HL-60/S4 treated with retinoic acid at 250 ng/mL for 4 days and 3 days (cell line): Measurements from ENCODE around the gene OR6M1.

Experiments used
- in situ Hi-C: fragments of 300-500 bp; cut with MboI; formaldehyde crosslinking; loops from 2 replicates; pipeline ENCODE4 v1.7.0; 2022; ENCODE audit warnings: low sequenced_read_pairs

Gene OR6M1, protein sequence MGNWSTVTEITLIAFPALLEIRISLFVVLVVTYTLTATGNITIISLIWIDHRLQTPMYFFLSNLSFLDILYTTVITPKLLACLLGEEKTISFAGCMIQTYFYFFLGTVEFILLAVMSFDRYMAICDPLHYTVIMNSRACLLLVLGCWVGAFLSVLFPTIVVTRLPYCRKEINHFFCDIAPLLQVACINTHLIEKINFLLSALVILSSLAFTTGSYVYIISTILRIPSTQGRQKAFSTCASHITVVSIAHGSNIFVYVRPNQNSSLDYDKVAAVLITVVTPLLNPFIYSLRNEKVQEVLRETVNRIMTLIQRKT

DNA sequence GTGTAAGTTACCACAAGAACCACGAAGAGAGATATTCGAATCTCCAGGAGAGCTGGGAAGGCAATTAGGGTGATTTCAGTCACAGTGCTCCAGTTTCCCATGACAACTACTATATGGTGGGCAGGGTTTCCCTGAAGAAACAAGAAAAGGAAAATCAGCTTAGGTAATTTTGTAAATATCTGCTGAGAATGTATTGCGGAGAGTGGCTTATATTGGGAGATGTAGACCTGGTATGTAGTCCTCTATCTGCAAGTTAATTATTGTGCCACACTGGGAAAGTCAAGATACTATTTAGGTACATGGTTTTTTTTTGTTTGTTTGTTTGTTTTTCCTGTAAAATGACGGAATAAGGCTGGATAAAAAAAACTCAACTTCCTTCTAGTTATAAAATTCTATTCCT lies at the start of gene OR6M1:
OR6M1 (minus strand) TSS at position 101 of the 400 bp plus-strand sequence; CDS start at position 101, 0 bp downstream.
- in situ Hi-C loops, result no loop called here

DNA sequence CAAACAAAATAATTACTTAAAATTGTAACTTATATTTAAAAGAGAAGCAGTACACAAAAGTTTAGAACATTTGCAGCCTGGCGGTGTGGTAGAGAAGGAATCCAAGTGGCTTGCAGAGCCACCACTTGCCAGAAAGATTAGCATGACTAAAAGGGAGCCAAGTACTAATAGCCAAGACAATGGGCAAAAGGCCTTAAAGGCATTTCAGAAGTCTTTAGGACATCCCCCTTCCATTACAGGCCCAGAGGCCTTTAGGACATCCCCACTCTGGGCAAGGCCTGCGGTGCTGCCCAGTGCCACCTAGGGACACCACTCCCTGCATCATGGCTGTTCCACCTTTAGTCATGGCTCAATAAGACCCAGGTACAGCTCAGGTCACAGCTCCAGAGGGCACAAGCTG lies 46.9 kb upstream of the OR6M1 start:
- in situ Hi-C loops, result no loop called here

DNA sequence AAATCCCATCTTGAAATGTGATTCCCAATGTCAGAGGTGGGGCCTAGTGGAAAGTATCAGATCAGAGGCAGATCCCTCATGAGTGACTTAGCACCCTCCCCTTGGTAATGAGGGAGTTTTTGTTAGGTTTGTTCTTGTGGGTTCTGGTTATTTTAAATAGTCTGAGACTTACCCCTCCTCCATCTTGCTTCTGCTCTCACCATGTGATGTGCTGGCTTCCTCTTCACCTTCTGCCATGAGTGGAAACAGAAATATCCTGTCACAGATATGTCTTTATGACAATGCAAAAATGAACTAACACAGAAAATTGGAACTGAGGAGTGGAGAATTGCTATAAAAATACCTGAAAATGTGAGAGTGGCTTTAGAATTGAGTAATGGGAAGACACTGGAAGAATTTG lies 46.2 kb upstream of the OR6M1 start:
- in situ Hi-C loops, result no loop called here

DNA sequence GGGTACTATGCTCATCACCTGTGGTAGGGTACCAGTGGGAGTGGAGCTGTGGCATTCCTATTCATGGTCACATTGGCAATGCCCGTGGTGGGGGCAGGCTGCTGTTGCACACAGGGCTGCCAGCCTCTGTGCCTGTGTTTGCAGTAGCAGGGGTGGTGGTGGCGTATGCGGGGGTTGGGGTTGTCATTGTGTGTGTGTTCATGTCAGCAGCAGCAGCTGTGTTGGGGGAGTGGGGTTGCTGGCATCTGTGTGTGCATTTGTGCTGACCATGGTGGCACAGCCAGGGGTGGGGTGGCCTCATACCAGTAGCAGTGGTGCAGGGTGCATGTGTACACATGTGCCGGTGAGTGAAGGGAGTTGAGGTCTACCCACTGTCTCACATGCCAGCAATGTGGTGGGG lies 45.0 kb upstream of the OR6M1 start:
- in situ Hi-C loops, result no loop called here

DNA sequence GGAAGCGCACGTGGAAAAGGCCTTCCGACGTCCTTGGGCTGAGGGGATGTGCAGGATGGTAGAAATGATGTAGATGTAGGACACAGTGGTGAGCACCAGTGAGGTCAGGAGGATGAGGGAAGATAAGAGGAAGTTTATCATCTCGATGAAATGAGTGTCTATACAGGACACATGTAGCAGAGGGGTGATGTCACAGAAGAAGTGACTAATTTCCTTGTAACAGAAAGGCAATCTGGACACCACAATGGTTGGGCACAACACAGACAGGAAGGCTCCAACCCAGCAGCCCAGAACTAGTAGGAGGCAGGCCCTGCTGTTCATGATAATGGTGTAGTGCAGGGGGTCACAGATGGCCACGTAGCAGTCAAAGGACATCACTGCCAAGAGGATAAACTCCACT lies 35.0 kb upstream of the OR6M1 start:
- in situ Hi-C loops, result no loop called here

DNA sequence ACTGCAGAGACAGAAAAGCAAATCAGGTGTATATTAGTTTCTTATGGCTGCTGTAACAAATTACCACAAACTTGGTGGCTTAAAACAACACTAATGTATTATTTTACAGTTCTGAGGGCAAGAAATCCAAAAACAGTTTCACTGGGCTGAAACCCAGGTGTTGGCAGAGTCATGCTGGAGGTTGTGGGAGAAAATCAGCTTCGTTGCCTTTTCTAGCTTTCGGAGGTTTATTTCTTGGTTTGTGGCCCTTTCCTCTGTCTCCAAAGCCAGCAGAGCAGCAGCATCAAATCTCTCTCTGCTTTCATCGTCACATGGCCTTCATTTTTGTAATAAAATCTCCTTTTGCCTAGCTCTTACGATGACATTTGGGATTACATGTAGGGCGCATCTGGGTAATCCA lies 33.0 kb upstream of the OR6M1 start:
- in situ Hi-C loops, result no loop called here

DNA sequence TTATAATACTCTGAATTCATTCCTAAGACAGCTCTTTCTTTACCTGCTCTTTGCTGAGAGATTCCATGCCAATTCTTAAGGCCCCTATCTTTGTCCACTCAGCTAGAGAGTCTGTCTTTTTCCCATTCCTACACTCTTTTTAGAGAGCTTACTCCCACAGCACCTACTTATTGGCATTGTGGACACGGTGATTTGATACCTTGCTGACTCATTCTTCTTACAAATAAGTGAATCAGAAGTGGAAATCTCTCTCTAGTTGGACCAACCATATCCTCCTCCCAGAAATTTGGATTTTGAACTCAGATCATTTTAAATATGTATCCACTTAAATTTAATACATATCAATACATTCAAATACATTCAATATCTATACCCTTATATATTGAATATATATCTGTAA lies 32.5 kb upstream of the OR6M1 start:
- in situ Hi-C loops, result no loop called here

DNA sequence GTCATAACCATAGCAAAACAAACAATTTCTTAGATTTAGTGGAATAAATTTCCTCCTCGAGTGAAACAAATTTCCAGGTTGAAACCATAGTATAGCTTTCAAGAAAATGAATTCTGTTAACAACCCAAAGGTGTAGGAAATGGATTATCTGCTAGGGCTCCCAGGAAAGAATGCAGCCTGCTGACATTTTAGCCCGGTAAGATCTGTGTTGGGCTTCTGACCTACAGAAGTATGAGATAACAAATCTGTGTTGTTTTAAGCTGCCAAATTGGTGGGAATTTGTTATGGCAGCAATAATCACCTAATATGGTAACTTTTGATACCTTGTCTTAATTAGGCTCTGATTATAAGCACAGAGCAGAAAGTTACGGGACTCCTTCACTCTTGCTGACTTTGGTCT lies 32.0 kb upstream of the OR6M1 start:
- in situ Hi-C loops, result no loop called here

DNA sequence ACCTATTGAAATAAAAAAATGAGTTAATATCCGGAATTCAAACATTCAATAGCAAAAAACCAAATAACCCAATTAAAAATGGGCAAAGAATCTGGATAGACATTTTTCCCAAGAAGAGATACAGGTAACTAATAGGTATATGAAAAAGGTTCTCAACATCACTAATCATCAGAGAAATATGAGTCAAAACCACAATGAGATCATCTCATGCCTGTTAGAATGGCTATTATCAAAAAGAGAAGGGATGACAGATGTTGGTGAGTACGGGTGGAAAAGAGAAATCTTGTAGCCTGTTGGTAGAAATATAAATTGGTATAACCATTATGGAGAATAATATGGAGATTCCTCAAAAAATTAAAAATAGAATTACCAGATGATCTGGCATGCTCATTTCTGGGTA lies 26.9 kb upstream of the OR6M1 start:
- in situ Hi-C loops, result no loop called here

DNA sequence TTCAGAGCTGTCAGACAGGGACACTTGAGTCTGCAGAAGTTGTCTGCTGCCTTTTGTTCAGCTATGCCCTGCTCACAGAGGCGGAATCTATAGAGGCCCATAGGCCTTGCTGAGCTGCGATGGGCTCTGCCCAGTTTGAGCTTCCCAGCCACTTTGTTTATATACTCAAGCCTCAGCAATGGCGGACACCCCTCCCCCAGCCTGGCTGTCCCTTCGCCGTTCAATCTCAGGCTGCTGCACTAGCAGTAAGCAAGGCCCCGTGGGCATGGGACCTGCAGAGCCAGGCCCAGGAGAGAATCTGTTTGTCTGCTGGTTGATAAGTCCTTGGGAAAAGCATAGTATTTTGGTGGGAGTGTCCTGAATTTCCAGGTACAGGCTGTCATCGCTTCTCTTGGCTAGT lies 23.6 kb upstream of the OR6M1 start:
- in situ Hi-C loops, result no loop called here

DNA sequence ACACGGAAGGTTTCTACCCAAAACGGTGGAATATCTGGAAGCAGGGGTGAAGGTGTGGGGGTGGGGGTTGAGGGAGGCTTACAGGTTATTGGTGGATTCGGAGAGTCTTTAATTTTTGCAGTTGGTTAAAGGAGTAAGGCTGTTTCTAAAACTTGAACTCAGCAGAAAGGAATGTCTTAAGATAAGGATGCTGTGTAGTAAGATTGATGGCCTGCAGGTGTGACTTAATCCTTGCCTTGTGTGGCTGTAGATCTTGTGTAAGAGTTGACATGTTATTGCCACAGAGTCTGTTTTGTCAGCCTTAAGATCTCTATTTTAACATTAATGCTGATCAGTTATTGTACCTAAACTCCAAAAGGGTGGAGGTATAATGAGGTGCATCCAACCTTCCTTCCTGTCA lies 16.4 kb upstream of the OR6M1 start:
- in situ Hi-C loops, result no loop called here

DNA sequence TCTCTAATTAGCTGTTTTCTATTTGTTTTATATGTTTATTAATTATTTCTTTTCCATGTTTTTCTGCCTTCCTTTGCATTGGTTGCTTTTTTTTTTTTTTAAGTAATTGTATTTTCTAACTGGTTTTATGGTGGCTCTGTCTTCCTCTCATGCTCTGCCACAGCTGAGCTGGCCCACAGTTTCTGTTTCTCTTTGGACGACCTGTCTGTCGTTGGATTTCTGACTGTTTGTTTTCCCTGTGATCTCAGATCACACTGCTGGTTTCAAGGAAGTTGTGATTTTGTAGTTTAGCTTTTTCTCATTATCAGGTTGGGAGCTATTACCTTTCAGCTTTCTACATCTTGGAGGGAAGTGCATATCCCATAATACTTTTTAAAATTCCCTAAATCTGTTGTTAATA lies 15.9 kb upstream of the OR6M1 start:
- in situ Hi-C loops, result no loop called here

DNA sequence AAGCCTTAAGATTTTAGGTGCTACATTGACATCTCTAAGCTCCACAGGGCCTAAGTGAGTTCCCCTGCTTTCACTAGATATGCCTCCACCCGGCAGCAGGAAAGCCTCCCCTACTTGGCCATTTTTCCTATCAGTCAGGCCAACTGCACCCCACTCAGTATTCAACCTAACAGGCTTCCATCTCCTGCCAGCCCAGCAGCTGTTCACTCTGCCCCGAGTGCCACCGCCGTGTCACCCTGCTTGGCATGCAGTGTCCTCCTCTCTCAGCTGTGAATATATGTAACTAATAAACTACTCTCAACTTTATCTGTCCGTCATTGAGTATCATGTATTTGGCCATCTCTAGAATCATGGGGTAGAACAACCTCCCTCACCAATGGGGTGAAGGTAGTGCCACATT lies 9.0 kb upstream of the OR6M1 start:
- in situ Hi-C loops, result no loop called here

DNA sequence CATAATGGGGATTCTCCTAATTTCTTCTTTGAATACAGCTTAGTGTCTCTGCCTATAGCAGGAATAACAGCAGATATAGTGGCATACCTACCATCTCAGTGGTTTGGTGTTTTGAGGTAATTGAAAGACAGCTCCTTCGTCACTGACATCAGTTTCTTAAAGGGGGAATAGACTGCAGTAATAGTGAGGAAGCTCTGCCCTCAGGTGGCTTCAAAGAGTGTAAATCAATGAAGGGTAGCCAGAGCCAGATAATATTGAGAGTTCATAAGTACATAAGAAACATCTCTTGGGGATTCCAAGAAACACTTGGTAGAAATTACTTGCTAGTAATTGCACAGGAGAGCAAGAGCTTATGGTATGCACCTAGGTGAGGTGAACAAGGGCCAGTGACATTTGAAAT lies 4.4 kb downstream of the OR6M1 start:
- in situ Hi-C loops, result no loop called here

DNA sequence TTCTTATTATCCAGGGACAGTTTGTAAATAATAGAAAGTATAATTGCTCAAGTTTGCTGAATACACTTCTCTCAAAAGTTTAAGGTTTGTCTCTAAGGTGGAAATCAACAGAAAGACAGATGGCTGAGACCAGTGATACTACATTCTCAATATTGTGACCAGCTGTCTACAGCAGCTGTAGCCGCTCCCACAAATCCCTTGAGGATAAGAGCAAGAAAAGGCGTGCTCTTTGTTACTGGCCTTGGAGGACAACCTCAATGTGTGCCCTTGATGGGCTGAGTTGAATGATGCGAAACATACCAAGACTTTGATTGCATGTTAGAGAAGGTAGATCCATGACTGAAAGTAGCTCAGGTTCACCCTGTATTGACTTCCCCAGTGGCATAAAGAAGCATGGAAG lies 6.1 kb downstream of the OR6M1 start:
- in situ Hi-C loops, result no loop called here

DNA sequence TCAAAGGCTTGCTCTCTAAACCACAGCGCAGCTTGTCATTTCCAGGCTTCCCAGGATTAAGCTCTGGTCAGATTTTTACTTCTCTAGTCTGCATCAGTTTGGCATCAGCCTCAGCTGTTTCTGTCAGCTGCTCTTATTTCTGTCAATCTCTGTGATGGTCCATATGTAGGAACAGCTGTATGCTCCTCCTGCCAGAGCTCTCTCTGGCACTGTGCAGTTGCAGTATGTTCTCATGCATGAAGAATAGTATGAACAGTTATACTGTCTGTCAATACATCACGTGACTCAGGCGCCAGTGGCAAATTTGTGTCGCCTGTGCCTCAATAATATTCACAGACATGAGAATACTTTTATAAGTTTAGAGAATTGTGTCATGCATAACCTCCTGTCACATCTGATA lies 6.7 kb downstream of the OR6M1 start:
- in situ Hi-C loops, result no loop called here

DNA sequence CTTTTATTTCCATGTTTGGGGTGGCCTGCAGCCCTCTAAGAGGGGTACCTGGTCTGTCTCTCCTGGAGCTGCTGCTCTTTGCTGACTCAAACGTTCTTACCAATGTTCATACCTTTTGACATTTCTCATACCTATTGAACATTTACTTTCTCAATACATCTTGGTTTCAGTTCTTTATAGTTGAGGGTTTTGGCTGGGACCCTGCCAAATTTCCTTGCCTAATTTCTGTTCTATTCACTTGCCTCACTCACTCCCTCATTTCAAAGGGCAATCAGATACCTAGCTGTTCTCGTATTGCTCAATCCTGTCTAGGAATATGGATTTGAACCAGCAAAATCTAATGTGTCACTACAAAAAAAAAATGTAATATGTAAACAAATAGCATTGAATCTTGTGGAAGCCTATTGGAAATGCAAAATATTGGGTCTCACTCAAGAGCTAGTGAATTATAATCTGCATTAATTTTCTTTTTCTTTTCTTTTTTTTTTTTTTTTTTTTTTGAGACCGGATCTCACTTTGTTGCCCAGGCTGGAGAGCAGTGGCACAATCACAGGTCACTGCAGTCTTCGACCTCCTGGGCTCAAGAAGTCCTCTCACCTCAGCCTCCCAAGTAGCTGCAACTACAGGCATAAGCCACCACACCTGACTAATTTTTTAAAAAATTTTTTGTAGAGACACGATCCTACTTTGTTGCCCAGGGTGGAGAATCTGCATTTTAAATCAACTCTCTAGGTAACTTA lies 7.5 kb downstream of the OR6M1 start:
- in situ Hi-C loops, result no loop called here

DNA sequence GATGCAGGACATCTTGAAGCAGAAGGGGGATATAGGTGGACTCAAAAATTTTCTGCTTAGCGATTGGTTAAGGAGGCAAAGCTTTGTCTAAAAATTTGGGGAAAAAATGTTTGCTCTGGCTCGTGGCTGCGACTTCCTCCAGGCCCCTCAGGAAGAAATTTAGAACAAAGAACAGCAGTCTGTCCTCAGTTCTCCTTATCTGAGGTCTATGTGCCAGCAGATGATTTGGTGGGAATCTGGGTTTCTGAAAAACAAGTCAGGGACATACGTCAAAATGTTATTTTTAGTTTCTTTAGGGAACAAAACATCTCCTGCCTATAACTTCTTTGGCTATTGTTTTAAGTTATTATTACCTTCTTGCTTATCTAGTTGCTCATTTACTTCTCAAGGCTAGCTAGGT lies 8.1 kb downstream of the OR6M1 start:
- in situ Hi-C loops, result no loop called here

DNA sequence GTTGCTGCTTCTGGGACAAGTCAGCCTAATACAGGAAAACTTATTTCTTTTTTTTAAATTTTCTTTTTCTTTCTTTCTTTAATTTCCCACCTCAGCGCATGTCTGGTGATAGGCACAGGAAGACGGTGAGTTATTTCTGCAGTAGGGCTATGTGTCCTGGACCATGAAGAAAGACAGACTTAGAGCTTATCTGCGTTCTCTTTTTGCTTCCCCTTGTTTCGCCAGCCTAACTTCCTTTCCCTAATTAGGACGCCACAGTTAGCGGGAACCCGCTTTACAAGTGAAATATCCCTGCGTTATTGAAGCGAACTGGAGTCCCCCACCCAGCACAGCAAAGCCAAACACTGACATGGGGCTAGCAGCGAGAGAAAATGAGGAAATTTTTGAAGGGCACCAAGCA lies 8.6 kb downstream of the OR6M1 start:
- in situ Hi-C loops, result no loop called here

DNA sequence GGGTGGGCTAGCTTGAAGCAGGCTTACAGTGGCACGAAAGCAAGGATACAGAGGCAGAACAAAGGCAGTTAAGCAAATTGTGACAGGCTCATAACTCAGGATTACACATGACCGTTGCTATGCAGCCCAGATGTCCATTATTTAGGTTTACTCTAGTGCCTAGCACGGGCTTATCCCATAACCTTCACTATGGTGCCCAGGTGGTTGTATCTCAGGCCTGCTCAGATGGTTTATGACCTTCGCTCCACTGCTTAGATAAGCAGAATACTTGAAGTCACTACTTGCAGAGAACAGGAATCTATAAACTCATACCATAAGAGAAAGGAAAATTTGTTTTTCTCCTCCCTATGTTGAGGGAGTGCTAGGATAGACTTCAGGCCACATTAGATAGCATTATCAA lies 9.0 kb downstream of the OR6M1 start:
- in situ Hi-C loops, result no loop called here

DNA sequence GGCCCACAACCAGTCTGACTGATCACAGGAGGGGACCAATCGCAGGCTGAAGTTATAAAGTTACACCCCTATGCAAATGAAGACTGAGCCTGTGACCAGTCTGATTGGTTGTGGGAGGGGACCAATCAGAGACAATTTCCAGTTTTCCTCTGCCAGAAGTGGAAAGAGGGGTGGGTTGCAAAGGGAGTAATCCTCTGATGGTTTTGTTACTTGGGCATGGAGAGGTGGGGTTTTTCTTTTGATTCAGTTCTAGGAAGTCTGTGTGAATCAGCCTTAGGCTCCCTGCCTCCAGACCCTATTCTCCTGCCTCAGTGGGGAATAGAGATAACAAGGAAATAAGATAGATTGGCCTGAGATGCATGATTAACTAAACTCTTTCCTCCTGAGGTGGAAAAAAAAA lies 9.9 kb downstream of the OR6M1 start:
- in situ Hi-C loops, result no loop called here

DNA sequence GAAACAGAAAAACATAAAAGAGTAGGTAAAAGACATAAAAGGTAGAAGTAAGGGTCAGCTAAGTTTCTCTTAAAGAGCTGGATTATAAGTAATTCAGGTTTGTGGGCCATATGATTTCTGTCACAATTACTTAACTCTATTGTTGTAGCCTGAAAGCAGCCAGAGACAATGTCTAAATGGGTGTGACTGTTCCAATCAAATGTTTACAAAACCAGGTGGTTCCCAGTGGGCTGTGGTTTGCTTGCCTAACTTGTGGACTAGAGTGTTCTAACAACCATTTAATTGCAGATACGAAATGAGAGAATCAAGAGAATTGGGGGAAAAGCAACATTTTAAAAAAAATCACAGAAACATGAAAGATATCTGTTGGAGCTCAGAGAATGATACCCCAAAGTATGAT lies 22.6 kb downstream of the OR6M1 start:
- in situ Hi-C loops, result no loop called here

DNA sequence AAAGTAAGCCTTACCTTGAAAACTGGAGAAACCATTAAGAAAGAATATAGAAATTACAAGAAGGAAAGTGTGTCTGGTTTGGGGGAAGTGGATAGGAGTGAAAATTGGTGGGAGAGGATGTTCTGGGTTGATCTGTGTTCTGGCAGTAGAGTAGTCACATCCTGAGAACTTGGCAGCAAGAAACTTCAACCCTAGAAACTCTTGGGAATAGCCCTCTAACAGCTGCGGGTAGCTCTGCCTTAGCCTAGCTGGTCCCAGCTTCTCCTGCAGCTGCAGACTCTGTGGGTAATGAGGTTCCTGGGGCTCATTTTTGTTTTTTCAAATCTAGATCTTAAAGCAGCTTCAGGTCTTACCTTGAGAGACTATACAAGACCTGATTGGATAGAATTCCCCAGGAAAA lies 27.6 kb downstream of the OR6M1 start:
- in situ Hi-C loops, result no loop called here
